ENCODE results near the gene MRPS33.

DNA sequence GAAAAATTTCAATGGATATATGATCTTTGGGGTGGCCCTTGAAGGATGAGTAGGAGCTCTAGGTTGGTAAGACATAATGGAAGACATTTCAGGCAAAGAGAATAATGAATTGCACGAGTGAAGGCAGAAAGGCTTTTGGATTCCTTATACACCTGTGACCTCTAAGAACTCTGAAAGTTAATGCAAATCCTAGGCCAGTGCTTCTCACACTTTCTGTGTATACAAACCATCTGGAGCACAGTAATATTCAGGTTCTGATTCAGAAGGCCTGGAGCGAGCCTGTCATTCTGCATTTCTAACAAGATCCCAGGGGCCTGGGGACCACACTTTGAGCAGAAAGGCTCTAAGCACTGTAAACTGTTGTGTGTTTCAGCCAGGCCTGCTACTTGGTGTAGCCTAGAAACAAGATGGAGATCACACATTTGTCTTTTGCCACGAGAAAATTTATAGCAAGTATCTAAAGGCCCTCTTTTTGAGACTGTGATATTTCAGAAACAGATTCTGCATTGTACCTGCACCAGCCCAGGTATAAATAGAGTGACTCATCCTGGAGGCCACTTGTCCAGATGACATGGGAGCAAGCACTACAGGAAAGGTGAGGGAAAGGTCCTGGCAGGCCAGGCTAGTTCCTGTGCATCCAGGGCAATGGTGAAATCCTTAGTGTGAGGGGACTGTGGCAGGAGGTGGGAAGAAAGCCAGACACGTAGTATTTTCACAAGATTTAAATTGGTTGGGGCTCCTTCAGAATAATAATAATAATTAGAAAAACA, 24.4 kb downstream of the MRPS33 start:
- TF ChIP-seq, protein P1, sequence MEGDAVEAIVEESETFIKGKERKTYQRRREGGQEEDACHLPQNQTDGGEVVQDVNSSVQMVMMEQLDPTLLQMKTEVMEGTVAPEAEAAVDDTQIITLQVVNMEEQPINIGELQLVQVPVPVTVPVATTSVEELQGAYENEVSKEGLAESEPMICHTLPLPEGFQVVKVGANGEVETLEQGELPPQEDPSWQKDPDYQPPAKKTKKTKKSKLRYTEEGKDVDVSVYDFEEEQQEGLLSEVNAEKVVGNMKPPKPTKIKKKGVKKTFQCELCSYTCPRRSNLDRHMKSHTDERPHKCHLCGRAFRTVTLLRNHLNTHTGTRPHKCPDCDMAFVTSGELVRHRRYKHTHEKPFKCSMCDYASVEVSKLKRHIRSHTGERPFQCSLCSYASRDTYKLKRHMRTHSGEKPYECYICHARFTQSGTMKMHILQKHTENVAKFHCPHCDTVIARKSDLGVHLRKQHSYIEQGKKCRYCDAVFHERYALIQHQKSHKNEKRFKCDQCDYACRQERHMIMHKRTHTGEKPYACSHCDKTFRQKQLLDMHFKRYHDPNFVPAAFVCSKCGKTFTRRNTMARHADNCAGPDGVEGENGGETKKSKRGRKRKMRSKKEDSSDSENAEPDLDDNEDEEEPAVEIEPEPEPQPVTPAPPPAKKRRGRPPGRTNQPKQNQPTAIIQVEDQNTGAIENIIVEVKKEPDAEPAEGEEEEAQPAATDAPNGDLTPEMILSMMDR (IDR thresholded peaks at IDR 0.05; ENCODE audit: control extremely low read depth in 1 of 3, insufficient read depth in 1 of 3, low read depth in 1 of 3, low read length in 3 of 3): no peak
- no peak for TF ChIP-seq EZH2 (IDR thresholded peaks at IDR 0.05; ENCODE audit: low read depth, low read length, severe bottlenecking)
- no peak for TF ChIP-seq POLR2A (IDR thresholded peaks at IDR 0.05; ENCODE audit: control extremely low read depth in 1 of 2, low read depth in 2 of 2, low read length in 2 of 2)
- no peak for TF ChIP-seq ZNF274 (IDR thresholded peaks at IDR 0.05; ENCODE audit: borderline replicate concordance, extremely low read depth, low read length)

Measured in H1 (cell line).